ENCODE results near the gene SOX4.

Gene SOX4

DNA sequence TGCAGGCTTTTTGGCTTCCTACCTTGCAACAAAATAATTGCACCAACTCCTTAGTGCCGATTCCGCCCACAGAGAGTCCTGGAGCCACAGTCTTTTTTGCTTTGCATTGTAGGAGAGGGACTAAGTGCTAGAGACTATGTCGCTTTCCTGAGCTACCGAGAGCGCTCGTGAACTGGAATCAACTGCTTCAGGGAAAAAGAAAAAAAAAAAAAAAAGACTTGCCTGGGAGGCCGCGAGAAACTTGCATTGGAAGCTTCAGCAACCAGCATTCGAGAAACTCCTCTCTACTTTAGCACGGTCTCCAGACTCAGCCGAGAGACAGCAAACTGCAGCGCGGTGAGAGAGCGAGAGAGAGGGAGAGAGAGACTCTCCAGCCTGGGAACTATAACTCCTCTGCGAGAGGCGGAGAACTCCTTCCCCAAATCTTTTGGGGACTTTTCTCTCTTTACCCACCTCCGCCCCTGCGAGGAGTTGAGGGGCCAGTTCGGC, 420 bp downstream of the SOX4 start:
- no peak for DNase-seq (ENCODE audit: low read depth in 2 of 2)

DNA sequence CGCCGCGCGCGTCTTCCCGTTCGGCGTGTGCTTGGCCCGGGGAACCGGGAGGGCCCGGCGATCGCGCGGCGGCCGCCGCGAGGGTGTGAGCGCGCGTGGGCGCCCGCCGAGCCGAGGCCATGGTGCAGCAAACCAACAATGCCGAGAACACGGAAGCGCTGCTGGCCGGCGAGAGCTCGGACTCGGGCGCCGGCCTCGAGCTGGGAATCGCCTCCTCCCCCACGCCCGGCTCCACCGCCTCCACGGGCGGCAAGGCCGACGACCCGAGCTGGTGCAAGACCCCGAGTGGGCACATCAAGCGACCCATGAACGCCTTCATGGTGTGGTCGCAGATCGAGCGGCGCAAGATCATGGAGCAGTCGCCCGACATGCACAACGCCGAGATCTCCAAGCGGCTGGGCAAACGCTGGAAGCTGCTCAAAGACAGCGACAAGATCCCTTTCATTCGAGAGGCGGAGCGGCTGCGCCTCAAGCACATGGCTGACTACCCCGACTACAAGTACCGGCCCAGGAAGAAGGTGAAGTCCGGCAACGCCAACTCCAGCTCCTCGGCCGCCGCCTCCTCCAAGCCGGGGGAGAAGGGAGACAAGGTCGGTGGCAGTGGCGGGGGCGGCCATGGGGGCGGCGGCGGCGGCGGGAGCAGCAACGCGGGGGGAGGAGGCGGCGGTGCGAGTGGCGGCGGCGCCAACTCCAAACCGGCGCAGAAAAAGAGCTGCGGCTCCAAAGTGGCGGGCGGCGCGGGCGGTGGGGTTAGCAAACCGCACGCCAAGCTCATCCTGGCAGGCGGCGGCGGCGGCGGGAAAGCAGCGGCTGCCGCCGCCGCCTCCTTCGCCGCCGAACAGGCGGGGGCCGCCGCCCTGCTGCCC, 1.1 kb downstream of the SOX4 start:
- DNase-seq (ENCODE audit: low read depth in 2 of 2) = no peak

GRCh38 chr6:21595285-21596144, 2.0 kb downstream of the SOX4 start:
- no peak for DNase-seq (ENCODE audit: low read depth in 2 of 2)

DNA sequence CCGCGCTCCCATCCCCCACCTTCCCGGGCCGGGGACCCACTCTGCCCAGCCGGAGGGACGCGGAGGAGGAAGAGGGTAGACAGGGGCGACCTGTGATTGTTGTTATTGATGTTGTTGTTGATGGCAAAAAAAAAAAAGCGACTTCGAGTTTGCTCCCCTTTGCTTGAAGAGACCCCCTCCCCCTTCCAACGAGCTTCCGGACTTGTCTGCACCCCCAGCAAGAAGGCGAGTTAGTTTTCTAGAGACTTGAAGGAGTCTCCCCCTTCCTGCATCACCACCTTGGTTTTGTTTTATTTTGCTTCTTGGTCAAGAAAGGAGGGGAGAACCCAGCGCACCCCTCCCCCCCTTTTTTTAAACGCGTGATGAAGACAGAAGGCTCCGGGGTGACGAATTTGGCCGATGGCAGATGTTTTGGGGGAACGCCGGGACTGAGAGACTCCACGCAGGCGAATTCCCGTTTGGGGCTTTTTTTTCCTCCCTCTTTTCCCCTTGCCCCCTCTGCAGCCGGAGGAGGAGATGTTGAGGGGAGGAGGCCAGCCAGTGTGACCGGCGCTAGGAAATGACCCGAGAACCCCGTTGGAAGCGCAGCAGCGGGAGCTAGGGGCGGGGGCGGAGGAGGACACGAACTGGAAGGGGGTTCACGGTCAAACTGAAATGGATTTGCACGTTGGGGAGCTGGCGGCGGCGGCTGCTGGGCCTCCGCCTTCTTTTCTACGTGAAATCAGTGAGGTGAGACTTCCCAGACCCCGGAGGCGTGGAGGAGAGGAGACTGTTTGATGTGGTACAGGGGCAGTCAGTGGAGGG, 2.8 kb downstream of the SOX4 start:
- no peak for DNase-seq (ENCODE audit: low read depth in 2 of 2)

DNA sequence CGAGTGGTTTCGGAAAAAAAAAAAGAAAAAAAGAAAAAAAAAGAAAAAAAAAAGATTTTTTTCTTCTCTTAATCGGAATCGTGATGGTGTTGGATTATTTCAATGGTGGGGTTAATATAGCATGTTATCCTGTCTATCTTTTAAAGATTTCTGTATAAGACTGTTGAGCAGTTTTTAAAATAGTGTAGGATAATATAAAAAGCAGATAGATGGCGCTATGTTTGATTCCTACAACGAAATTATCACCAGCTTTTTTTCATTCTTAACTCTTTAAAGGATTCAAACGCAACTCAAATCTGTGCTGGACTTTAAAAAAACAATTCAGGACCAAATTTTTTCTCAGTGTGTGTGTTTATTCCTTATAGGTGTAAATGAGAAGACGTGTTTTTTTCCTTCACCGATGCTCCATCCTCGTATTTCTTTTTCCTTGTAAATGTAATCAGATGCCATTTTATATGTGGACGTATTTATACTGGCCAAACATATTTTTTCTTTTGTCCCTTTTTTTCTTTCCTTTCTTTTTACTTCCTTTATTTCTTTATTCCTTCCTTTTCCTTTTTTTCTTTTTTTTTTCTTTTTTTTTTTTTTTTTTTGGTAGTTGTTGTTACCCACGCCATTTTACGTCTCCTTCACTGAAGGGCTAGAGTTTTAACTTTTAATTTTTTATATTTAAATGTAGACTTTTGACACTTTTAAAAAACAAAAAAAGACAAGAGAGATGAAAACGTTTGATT, 3.6 kb downstream of the SOX4 start:
- no peak for DNase-seq (ENCODE audit: low read depth in 2 of 2)

DNA sequence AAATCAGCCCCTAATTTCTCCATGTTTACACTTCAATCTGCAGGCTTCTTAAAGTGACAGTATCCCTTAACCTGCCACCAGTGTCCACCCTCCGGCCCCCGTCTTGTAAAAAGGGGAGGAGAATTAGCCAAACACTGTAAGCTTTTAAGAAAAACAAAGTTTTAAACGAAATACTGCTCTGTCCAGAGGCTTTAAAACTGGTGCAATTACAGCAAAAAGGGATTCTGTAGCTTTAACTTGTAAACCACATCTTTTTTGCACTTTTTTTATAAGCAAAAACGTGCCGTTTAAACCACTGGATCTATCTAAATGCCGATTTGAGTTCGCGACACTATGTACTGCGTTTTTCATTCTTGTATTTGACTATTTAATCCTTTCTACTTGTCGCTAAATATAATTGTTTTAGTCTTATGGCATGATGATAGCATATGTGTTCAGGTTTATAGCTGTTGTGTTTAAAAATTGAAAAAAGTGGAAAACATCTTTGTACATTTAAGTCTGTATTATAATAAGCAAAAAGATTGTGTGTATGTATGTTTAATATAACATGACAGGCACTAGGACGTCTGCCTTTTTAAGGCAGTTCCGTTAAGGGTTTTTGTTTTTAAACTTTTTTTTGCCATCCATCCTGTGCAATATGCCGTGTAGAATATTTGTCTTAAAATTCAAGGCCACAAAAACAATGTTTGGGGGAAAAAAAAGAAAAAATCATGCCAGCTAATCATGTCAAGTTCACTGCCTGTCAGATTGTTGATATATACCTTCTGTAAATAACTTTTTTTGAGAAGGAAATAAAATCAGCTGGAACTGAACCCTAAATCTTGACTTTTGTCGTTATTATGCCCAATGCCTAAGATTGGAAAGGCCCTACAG, 4.5 kb downstream of the SOX4 start:
- no peak for DNase-seq (ENCODE audit: low read depth in 2 of 2)

- no peak for DNase-seq (ENCODE audit: low read depth in 2 of 2)
Observed at GRCh38 chr6:21598674-21599023, 5.1 kb downstream of the SOX4 start.

DNA sequence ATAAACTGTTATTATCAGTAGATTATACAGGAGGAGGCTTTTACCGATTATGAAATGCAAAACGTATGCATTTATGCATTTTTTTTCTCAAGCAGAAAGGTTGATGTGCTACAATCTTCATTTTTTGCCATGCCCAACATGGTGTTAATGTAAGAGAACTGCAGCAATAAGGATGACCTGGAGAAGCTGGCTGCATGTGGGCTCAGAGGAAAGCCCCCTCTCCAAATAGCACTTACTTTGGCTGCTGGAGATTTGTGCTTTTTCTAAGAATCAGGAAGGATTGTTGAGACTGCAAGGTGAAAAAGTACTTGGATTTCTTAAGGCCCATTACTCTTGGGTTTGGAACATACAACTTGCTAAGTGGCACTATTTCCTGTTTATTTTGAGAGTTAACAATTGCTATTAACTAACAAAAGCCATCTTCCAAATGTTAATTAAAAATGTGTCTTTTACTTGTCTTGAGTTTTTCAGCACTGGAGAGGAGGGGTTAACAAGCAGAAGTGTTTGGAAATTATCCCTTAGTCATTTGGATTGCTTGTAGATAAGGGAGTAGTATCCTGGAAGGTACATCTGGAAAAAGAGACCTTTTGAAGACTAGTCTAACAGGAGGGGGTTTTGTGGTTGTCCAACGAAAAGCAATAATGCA, 5.6 kb downstream of the SOX4 start:
- no peak for DNase-seq (ENCODE audit: low read depth in 2 of 2)

GRCh38 chr6:21601339-21601923, 7.9 kb downstream of the SOX4 start:
- DNase-seq (ENCODE audit: low read depth in 2 of 2) = no peak

DNA sequence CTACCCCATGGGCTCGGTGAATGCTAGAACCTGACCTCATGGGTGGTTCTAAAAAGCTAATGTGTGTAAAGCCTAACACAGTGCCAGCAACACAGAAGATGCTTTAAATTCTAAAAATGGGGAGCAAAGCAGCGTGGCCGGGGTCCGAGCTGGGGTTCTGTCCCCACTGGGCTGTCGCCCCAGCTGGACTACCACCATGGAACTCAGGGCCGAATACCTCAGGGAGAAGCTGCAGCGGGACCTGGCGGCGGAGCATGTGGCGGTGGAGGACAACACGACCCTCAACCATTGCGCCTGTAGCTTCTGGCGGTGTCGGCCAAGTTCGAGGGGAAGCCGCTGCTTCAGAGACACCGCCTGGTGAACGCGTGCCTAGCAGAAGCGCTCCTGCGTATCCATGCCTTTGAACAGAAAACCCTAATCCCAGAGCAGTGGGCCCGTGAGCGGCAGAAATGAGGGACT, 8.4 kb downstream of the SOX4 start:
- DNase-seq (ENCODE audit: low read depth in 2 of 2) = no peak

DNA sequence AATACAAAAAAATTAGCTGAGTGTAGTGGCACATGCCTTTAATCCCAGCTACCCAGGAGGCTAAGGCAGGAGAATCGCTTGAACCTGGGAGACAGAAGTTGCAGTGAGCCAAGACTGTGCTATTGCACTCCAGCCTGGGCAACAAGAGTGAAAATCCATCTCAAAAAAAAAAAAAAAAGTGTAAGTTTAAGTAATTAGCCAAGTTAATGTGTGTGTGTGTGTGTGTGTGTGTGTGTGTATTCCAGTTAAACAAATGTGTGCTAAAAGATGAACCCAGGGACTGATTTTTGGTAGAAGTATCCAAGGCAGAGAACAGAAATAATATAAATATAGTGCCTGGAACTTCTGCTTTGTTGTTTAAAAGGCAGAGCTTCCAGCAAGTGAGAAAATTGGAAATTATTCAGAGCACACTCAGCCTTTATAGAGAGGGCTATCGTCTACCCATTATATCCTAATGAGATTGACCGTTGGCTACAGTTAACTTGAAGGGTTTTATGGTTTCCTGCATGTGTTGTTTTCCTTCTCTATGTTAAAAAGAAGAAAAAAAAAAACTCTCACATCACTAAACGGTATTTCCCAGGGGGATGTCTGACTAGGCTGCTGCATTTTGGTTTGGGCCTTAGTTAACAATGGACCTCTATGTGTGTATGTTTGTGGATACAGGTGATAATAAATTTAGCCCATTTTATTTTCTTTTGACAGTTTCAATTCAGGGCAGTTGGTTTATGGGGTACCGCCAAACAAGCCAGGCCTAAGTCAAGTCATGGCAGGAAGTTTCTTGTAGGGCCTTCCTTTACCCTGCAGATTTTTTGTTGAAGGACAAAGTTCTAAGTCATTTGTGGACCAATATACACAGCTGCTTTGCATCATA, 9.8 kb downstream of the SOX4 start:
- DNase-seq (ENCODE audit: low read depth in 2 of 2) = no peak

GRCh38 chr6:21604081-21604480, 10.5 kb downstream of the SOX4 start:
- no peak for DNase-seq (ENCODE audit: low read depth in 2 of 2)

- DNase-seq (ENCODE audit: low read depth in 2 of 2) = no peak
Observed at GRCh38 chr6:21605166-21605565, 11.6 kb downstream of the SOX4 start.

DNA sequence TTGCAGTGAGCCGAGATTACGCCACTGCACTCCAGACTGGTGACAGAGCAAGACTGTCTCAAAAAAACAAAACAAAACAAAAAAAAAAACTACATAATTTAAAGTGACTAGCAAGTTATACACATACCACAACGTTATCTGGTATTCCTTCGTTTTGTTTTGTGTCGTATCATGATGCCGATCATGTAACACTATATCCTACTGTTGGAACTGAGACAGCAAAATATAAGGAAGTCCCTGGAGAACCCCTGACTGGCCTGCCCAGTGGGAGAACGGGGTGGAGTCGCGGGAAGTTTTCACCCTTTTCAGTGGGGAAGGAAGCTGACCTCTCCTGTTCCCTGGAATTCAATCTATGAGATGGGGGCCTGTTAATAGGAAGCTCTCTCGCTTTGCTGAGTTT, 15.1 kb downstream of the SOX4 start:
- DNase-seq (ENCODE audit: low read depth in 2 of 2) = no peak

GRCh38 chr6:21609881-21610329, 16.4 kb downstream of the SOX4 start:
- no peak for DNase-seq (ENCODE audit: low read depth in 2 of 2)

DNA sequence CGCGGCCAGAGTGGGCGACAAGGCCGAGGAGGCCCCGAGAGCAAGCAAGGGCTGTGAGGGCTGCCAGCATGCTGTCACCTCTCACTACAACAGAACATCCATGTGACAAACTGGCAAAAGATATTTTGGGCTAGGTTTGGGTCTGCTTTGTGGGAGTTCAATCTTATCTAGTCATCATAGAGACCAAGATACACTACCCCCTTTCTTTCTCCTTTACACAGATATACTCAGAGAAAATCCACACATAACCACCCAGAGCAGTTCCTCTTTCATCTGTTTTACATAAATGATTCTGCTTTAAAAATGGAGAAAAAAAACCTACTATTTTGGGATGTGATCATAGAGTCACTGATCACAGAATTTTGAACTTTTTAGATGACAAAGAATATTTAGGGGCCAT, 16.8 kb downstream of the SOX4 start:
- no peak for DNase-seq (ENCODE audit: low read depth in 2 of 2)

DNA sequence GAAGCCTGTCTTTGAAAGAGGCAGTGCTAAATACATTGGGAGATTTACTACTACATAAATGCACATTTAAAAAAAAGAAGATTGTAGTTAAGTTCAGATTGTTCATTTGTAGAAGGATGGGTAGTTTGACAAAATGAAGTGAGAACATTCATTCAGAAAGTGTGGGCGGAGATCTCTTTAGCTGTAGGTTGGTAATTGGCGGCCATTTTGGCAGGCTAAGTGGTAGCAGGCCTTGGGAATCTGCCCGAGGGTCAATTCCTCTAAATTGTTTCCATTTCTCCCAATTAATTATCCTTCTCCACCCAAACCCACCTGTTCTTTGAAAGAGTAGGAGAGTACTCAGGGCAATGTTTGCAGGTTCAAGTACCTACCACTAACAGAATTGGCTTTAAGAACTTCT, 17.9 kb downstream of the SOX4 start:
- DNase-seq (ENCODE audit: low read depth in 2 of 2) = no peak

DNA sequence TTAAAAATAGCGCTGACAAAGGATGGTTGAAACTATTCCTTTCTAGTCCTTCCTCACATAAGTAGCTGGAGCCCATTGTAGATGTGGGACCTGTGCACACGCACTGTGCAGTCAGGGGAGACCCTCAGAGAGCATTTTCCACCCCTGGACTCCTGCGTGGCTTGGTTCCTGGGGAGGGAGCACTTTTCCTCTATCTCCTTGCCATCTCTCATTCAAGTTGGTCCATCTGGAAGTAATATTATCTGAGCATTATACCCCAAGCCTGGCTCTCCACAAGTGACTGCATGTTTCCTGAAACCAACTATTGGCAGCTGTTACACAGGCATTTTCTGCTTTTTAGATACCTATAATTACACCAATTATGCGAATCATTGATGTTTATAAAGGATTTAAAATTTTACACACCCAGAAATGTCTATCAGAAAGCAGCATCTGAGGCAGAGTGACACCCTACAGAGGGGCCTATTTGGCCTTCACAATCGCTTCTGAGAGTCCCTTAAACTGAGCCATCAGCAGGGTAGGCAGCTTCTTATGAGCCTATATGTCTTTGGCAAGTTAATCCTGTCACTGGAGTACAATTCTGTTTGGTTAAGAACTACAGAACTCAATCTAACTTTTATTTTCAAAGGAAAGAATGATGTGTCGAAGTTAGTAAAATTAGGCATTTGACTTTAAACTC, 18.7 kb downstream of the SOX4 start:
- no peak for DNase-seq (ENCODE audit: low read depth in 2 of 2)
